A549 treated with CpdA at 1 μM for 4 hours (cell line): Measurements from ENCODE around the gene TTLL12. TPM values are rescaled to one million over a fixed set of nuclear protein-coding genes. Genes with fewer than 3 reads are reported as not detected.

ENCODE experiments used
- total RNA-seq: library from RNA; stranded (reverse); fragments of 200-300 nt; extraction: Qiagen RNA extraction; gene quantifications from 5 replicates; pipeline ENCODE4 v1.2.3, GENCODE V29; 2022; ENCODE audit warnings: low read depth

The TTLL12 gene
- total RNA-seq = 17.8 to 23.4 TPM (median 22.0 TPM) in 5 replicates

DNA sequence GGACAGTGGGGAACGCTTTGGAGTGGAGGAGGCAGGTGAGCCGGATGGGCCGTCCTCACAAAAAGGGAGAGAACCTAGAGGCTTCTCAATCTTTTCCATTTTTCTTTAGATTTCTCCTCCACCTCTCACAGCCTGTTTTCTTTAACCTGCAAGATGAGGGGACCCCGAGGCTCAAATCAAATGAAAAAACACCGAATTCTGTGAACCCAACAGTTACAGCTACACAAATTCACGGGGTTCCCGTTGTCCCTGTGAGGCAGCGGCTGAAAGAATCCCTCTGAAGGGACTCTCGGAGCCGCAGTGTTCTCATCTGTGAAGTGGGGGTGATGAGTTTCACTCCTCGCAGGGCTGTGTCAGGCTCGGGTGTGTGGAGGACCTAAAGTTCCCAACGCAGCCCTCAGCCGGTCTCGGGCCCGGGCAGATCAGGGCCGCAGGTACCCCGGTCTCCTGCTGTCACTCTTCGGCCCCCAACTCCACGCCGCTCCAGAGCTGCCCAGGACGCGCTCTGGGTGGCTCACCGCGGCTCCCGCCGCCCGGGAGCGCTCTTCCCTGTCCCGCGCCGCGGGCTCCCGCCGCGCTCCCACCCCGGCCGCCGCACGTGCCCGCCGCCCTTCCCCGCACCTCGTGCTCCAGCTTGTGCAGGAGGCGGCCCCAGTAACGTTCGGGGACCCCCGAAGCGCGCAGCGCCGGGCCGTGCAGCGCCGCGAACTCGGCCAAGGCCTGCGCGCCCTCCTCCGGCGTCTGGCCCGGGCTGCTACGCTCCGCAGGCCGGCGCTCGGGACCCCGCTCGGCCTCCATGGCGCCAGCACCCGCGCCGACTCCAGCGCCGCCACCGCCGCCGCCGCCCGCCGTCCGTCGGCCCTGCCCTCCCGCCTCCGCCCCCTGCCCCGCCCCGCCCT is at the start of gene TTLL12:
TSS of gene TTLL12 (minus strand) at position 863 of the 899 bp plus-strand sequence. CDS start at position 798, 65 bp downstream.

DNA sequence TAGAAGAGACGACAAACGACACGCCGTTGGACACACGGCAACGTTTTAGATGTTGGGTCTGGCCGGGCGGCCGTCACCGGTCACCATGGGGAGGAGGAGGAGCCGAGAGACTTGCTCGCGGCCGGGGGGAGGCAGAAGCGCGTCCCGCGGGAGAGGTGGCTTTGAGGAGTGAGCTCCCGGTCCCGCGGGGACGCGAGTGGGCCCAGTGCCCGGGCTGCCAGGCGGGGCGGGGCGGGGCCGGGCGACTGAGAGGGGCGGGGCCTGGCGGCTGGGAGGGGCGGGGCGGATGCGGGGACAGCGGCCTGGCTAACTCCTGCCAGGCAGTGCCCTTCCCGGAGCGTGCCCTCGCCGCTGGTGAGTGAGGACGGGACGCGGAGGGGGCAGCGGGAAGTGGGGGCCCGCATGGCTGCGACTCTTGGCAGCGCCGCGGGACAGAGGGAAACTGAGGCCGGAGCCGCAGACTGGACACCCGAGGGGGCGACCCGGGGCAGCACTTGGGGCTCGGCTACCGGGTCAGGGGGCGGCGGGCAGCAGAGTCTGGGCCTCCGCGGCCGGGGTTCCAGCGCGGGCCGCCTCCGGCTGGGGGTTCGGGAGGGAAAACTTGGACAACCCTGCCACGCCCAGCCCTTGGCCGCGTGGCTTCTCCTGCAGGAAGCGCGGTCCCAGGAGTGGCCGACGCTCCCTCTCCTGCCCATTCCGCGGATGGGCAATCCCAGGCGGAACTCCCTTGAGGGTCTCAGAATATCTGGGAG is 35.5 kb downstream of the TTLL12 start, which contains the start of gene TSPO:
TSS of gene TSPO (plus strand) at position 309 of the 752 bp plus-strand sequence. CDS start 7,680 bp downstream, outside the sequence.

DNA sequence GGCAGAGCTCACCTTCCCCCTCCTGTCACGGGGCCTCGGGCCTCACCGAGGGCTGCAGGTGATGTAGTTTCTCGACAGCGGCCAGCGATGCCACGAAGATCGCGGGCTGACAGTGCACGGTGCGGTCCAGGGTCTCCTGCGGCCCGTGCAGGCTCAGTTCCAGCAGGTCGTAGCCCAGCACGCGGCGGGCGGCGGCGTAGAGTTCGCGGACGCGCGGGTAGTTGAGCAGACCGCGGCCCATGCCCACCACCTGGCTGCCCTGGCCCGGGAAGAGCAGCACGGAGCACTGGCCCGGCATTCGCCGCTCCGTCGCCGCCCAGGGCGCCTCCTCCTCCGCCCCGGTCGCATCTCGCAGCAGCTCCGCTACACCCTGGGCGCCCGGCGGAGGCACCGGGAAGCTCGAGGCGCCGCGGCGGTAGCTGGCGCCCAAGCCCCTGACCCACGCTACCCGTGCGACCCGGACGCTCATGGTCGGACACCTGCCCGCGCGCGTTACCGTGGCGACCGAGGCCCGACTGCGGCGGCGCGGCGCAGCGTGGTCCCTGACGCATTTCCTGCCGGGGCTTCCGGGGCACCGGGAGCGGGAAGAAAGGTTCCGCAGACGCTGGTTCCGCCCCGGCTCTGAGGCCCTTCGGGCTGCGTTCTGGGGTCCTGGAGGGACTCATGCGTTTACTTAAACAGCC is 43.9 kb downstream of the TTLL12 start, which contains the start of gene MCAT:
TSS of gene MCAT (minus strand) at position 519 of the 683 bp plus-strand sequence. CDS start at position 469, 50 bp downstream.

Other genes with a start within 250 kb of the TTLL12 start
- gene PACSIN2, start 172.0 kb downstream of the TTLL12 start, total RNA-seq = 63.1 to 69.9 TPM (median 66.0 TPM) in 5 replicates
- 2.0 to 2.5 TPM (median 2.1 TPM) in 5 replicates for gene TTLL1, start 97.7 kb downstream of the TTLL12 start, total RNA-seq
- 0.86 to 1.4 TPM (median 1.0 TPM) in 5 replicates for gene BIK, start 76.4 kb downstream of the TTLL12 start, total RNA-seq
- 16.5 to 28.9 TPM (median 23.8 TPM) in 5 replicates for gene MCAT, start 43.7 kb downstream of the TTLL12 start, total RNA-seq
- gene TSPO, start 35.6 kb downstream of the TTLL12 start, total RNA-seq = 126 to 234 TPM (median 202 TPM) in 5 replicates
- 0.03 to 0.15 TPM (median 0.14 TPM) in 5 replicates for gene SCUBE1, start 156.2 kb upstream of the TTLL12 start, total RNA-seq
- 0.02 to 0.06 TPM in 2 of 5 replicates, not detected in the others for gene MPPED1, start 224.9 kb upstream of the TTLL12 start, total RNA-seq